Common myeloid progenitor, CD34-positive (primary cell): ENCODE measurements around the gene PBX1.

ENCODE experiments used
- CTCF ChIA-PET: fragments of 350-600 bp; sonication (Branson Sonifier 250); formaldehyde crosslinking; loops from one replicate; lab custom pipeline; 2021; ENCODE audit warnings: antibody characterized with exemption; lab: Charles Lee
- POLR2A ChIA-PET: fragments of 350-600 bp; sonication (Branson Sonifier 250); formaldehyde crosslinking; loops from one replicate; lab custom pipeline; 2021; ENCODE audit warnings: antibody characterized with exemption; lab: Charles Lee
- DNase-seq, 3 donors: peaks; one replicate each; pipeline versions ENCODE4 v3.0.0 to v3.0.0-alpha.2; 2013
- H3K27ac ChIP-seq, 2 experiments: 1 replicate in 1 of 2; 2 replicates in 1 of 2; pipeline ENCODE4 v1.7.0; 2013; ENCODE audit warnings: inconsistent platforms in 2 of 2, low read length in 2 of 2, mild to moderate bottlenecking in 2 of 2, low read depth in 1 of 2, moderate library complexity in 1 of 2; ENCODE audit not compliant: severe bottlenecking in 2 of 2, insufficient read depth in 1 of 2, poor library complexity in 1 of 2
- H3K27me3 ChIP-seq, 5 experiments: replicated peaks in 2 of 5; 1 replicate in 3 of 5; 2 replicates in 2 of 5; pipeline versions ENCODE4 v1.6.1 to v1.7.0; 2013; ENCODE audit warnings: low read length in 4 of 5, mild to moderate bottlenecking in 2 of 5, moderate library complexity in 2 of 5, inconsistent platforms in 1 of 5; ENCODE audit not compliant: insufficient read depth in 5 of 5, control insufficient read depth in 4 of 5
- H3K36me3 ChIP-seq, 4 experiments: 1 replicate in 2 of 4; 2 replicates in 2 of 4; pipeline versions ENCODE4 v1.6.1 to v1.7.0; 2013; ENCODE audit warnings: low read length in 3 of 4, control low read depth in 1 of 4, mild to moderate bottlenecking in 1 of 4; ENCODE audit not compliant: control insufficient read depth in 4 of 4, insufficient read depth in 4 of 4
- H3K4me1 ChIP-seq, 4 experiments: 1 replicate in 3 of 4; 2 replicates in 1 of 4; pipeline versions ENCODE4 v1.6.1 to v1.7.1; 2013; ENCODE audit warnings: low read length in 3 of 4, mild to moderate bottlenecking in 3 of 4, control low read depth in 1 of 4, inconsistent platforms in 1 of 4, moderate library complexity in 1 of 4; ENCODE audit not compliant: control insufficient read depth in 4 of 4, insufficient read depth in 4 of 4; ENCODE audit errors: control extremely low read depth in 1 of 4
- H3K4me3 ChIP-seq, 7 experiments: 1 replicate in 4 of 7; 2 replicates in 3 of 7; pipeline versions ENCODE4 v1.5.1 to v1.7.0; 2013; ENCODE audit warnings: mild to moderate bottlenecking in 7 of 7, low read length in 6 of 7, moderate library complexity in 6 of 7, inconsistent platforms in 2 of 7, low read depth in 2 of 7, control low read depth in 1 of 7; ENCODE audit not compliant: insufficient read depth in 4 of 7, control insufficient read depth in 1 of 7; ENCODE audit errors: extremely low read depth in 1 of 7
- H3K9me3 ChIP-seq, 5 experiments: 1 replicate in 4 of 5; 2 replicates in 1 of 5; pipeline versions ENCODE4 v1.6.1 to v1.7.1; 2013; ENCODE audit warnings: low read length in 4 of 5, mild to moderate bottlenecking in 2 of 5, inconsistent platforms in 1 of 5, low read depth in 1 of 5, moderate library complexity in 1 of 5; ENCODE audit not compliant: control insufficient read depth in 4 of 5, insufficient read depth in 2 of 5; ENCODE audit errors: control extremely low read depth in 1 of 5
- WGBS: methylation state at CpG from one replicate; pipeline ENCODE4 v1.1.5; 2013; ENCODE audit not compliant: insufficient coverage; 5-methylcytosine and 5-hydroxymethylcytosine counted together

The PBX1 gene

DNA sequence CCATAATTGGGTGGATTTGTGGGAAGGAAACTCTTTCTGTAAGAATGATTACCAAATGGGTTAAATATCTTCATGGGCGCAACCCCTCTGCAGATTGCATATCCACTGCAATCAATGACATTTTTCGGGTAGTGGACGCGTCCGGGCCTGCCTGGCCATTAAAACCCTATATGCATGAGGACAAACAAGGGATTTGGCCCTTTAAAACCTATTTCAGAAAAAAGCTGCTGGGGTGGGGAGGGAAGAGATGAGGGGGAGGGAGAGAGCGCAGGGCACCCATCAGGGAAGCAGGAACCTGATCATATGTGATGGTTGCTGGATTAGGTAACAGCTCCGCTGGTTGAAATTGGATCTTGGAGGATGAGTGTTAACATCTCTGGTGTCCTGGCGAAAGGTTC is 228.8 kb downstream of the PBX1 start:
- no peaks in the 10 kb centered on the region for H3K27me3 ChIP-seq
- H3K27ac ChIP-seq = no peak overlapping the region
- WGBS = 87% methylated on average over 6 of the region's 8 CpGs
- no peaks in the 10 kb centered on the region for H3K9me3 ChIP-seq
- ChIA-PET POLR2A (no interaction called here), CTCF (interaction anchor here (0.8 to 3.1 kb wide), 30 partner anchors 9 to 964 kb away, joined by 3 to 17 read pairs (median 3); no protein-coding TSS in a partner anchor)
- peaks cover 0 to 4% (median 1%) of the 10 kb centered on the region in 4 experiments for H3K36me3 ChIP-seq
- DNase-seq = no peak
- H3K4me3 ChIP-seq = no peak overlapping the region
- H3K4me1 ChIP-seq = peaks cover 0 to 32% (median 7%) of the 10 kb centered on the region in 4 experiments

DNA sequence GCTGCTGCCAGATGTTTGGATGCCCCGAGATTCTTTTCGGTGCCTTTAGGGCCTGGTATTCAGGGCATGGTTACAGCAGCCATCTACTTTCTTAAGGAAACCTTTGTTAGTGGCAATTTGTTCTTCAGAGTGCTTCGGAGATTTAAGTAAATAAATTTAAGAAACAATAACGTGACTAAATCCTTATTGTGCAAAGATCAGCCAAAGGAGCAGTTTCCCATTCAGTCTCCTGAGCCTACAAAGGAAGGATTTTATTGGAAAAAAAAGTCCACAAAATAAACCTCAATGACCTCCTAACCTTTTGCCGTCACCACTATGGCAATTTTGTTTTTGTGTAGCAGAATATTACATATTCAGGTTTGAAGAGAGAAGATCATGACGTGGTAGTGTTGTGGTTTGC is 231.1 kb downstream of the PBX1 start:
- POLR2A ChIA-PET = no interaction called here
- no peaks in the 10 kb centered on the region for H3K9me3 ChIP-seq
- WGBS = 94% methylated on average over 2 of the region's 6 CpGs
- H3K4me3 ChIP-seq = no peak overlapping the region
- no peaks in the 10 kb centered on the region for H3K27me3 ChIP-seq
- DNase-seq = no peak
- peaks cover 0 to 8% (median 2%) of the 10 kb centered on the region in 4 experiments for H3K36me3 ChIP-seq
- CTCF ChIA-PET = interaction anchor here (1.4 to 1.8 kb wide), 2 partner anchors 14 to 188 kb away, joined by 4 to 7 read pairs; no protein-coding TSS in a partner anchor
- H3K4me1 ChIP-seq = peaks cover 0 to 36% (median 9%) of the 10 kb centered on the region in 4 experiments
- no peak overlapping the region for H3K27ac ChIP-seq

GRCh38 chr1:164792410-164793004 is 233.5 kb downstream of the PBX1 start:
- ChIA-PET POLR2A (no interaction called here), CTCF (no interaction called here)
- whole genome bisulfite sequencing = 97% methylated on average over 10 of the region's 21 CpGs

GRCh38 chr1:164794356-164794755 is 235.4 kb downstream of the PBX1 start:
- no peaks in the 10 kb centered on the region for H3K27me3 ChIP-seq
- H3K9me3 ChIP-seq = no peaks in the 10 kb centered on the region
- 100% methylated on average over 2 of the region's 2 CpGs for WGBS
- peaks cover 0 to 14% (median 4%) of the 10 kb centered on the region in 4 experiments for H3K4me1 ChIP-seq
- ChIA-PET CTCF (interaction anchor here (0.8 kb wide), 1 partner anchor 9 kb away, joined by 3 read pairs; no protein-coding TSS in a partner anchor), POLR2A (no interaction called here)
- peaks cover 0 to 11% (median 3%) of the 10 kb centered on the region in 4 experiments for H3K36me3 ChIP-seq
- peak in 1 of 3 donors; percentile 25 for DNase-seq
- H3K27ac ChIP-seq = no peak overlapping the region
- no peak overlapping the region for H3K4me3 ChIP-seq

More at GRCh38 chr1:164792410-164793004, 233.5 kb downstream of the PBX1 start:
- no peak for DNase-seq
- Histone ChIP-seq H3K27me3 (no peaks in the 10 kb centered on the region), H3K9me3 (no peaks in the 10 kb centered on the region), H3K4me1 (peaks cover 0 to 19% (median 4%) of the 10 kb centered on the region in 4 experiments), H3K27ac (no peak overlapping the region), H3K4me3 (no peak overlapping the region), H3K36me3 (peaks cover 0 to 8% (median 2%) of the 10 kb centered on the region in 4 experiments)

- no peak for DNase-seq
- ChIA-PET POLR2A (no interaction called here), CTCF (interaction anchor here (0.6 to 1.8 kb wide), 3 partner anchors 10 to 220 kb away, joined by 3 to 13 read pairs (median 5); no protein-coding TSS in a partner anchor)
- Histone ChIP-seq H3K4me3 (no peak overlapping the region), H3K27me3 (no peaks in the 10 kb centered on the region), H3K4me1 (peaks cover 0 to 4% (median 1%) of the 10 kb centered on the region in 4 experiments), H3K9me3 (no peaks in the 10 kb centered on the region), H3K36me3 (peaks cover 0 to 27% (median 10%) of the 10 kb centered on the region in 4 experiments), H3K27ac (no peak overlapping the region)
- WGBS = no CpG with 5 or more reads among the region's 2 CpGs
These were observed 237.9 kb downstream of the PBX1 start for GRCh38 chr1:164796916-164797315.

GRCh38 chr1:164801246-164801731 is 242.3 kb downstream of the PBX1 start:
- no peak for DNase-seq

More at GRCh38 chr1:164801246-164801731, 242.3 kb downstream of the PBX1 start:
- Histone ChIP-seq H3K4me3 (no peak overlapping the region), H3K9me3 (no peaks in the 10 kb centered on the region), H3K27me3 (no peaks in the 10 kb centered on the region), H3K4me1 (no peaks in the 10 kb centered on the region), H3K27ac (no peak overlapping the region), H3K36me3 (peaks cover 0 to 34% (median 6%) of the 10 kb centered on the region in 4 experiments)
- CTCF ChIA-PET = interaction anchor here (1.2 to 1.9 kb wide), 2 partner anchors 14 to 127 kb away, joined by 3 to 6 read pairs; no protein-coding TSS in a partner anchor
- WGBS = 98% methylated on average over 3 of the region's 6 CpGs
- POLR2A ChIA-PET = no interaction called here
